Keratinocyte (primary cell): ENCODE measurements around the gene STARD5. TPM values are rescaled to one million over a fixed set of nuclear protein-coding genes. Genes with fewer than 3 reads are reported as not detected.

ENCODE experiments used
- DNase-seq: peaks from one replicate; pipeline ENCODE4 v3.0.0-alpha.2; 2011; ENCODE audit warnings: low read depth, missing footprints, low spot score
- FAIRE-seq: peaks from 2 replicates; lab custom pipeline; 2011; peaks lifted over from hg19 to GRCh38; lab: Jason Lieb, UNC
- H2AFZ ChIP-seq: 2 replicates; pipeline ENCODE4 v1.6.0; 2012; ENCODE audit warnings: low read length, control low read depth, inconsistent platforms; ENCODE audit not compliant: control insufficient read depth
- H3K27ac ChIP-seq: 2 replicates; pipeline ENCODE4 v1.5.1; 2011; ENCODE audit warnings: low read length; ENCODE audit not compliant: control insufficient read depth, insufficient read depth
- H3K27me3 ChIP-seq: 3 replicates; pipeline ENCODE4 v1.6.0; 2011; ENCODE audit warnings: low read length; ENCODE audit not compliant: control insufficient read depth, insufficient read depth; ENCODE audit errors: extremely low read depth
- H3K36me3 ChIP-seq, 2 experiments: 2 replicates in 1 of 2; 3 replicates in 1 of 2; pipeline ENCODE4 v1.5.1; 2011; ENCODE audit warnings: low read length in 2 of 2, mild to moderate bottlenecking in 1 of 2; ENCODE audit not compliant: control insufficient read depth in 2 of 2, insufficient read depth in 2 of 2; ENCODE audit errors: extremely low read depth in 1 of 2
- H3K4me1 ChIP-seq: 3 replicates; pipeline ENCODE4 v1.5.1; 2011; ENCODE audit warnings: low read length; ENCODE audit not compliant: control insufficient read depth, insufficient read depth; ENCODE audit errors: extremely low read depth
- H3K4me2 ChIP-seq: 3 replicates; pipeline ENCODE4 v1.6.0; 2011; ENCODE audit warnings: low read depth, low read length; ENCODE audit not compliant: control insufficient read depth, insufficient read depth; ENCODE audit errors: extremely low read depth
- H3K4me3 ChIP-seq, 3 experiments: fragments of 200-600 bp in 1 of 3; sonication (generic) in 1 of 3; 2 replicates in 2 of 3; 3 replicates in 1 of 3; pipeline ENCODE4 v1.5.1; 2011 to 2016; ENCODE audit warnings: low read length in 3 of 3, mild to moderate bottlenecking in 3 of 3, control low read depth in 2 of 3, inconsistent platforms in 1 of 3, low read depth in 1 of 3, mixed read lengths in 1 of 3, mixed run types in 1 of 3, moderate library complexity in 1 of 3; ENCODE audit not compliant: control insufficient read depth in 2 of 3, insufficient read depth in 2 of 3; ENCODE audit errors: extremely low read depth in 1 of 3
- H3K79me2 ChIP-seq: 2 replicates; pipeline ENCODE4 v1.6.0; 2012; ENCODE audit warnings: low read length; ENCODE audit not compliant: control insufficient read depth, insufficient read depth
- H3K9ac ChIP-seq: 3 replicates; pipeline ENCODE4 v1.6.0; 2011; ENCODE audit warnings: low read length; ENCODE audit not compliant: control insufficient read depth, insufficient read depth; ENCODE audit errors: extremely low read depth
- H3K9me1 ChIP-seq: 3 replicates; pipeline ENCODE4 v1.6.0; 2011; ENCODE audit warnings: low read length; ENCODE audit not compliant: control insufficient read depth, insufficient read depth; ENCODE audit errors: extremely low read depth
- H3K9me3 ChIP-seq: 2 replicates; pipeline ENCODE4 v1.5.1; 2012; ENCODE audit warnings: low read depth, low read length; ENCODE audit not compliant: control insufficient read depth
- H4K20me1 ChIP-seq: 3 replicates; pipeline ENCODE4 v1.6.0; 2011; ENCODE audit warnings: low read length; ENCODE audit not compliant: control insufficient read depth, insufficient read depth; ENCODE audit errors: extremely low read depth
- CTCF ChIP-seq, 3 experiments: IDR thresholded peaks in 1 of 3; conservative IDR thresholded peaks in 1 of 3; optimal IDR thresholded peaks in 1 of 3; 2 replicates in 2 of 3; 3 replicates in 1 of 3; pipeline versions ENCODE3 to v1.5.1; 2011; ENCODE audit warnings: low read length in 3 of 3, mild to moderate bottlenecking in 3 of 3, moderate library complexity in 2 of 3, control low read depth in 1 of 3, inconsistent platforms in 1 of 3; ENCODE audit not compliant: insufficient read depth in 2 of 3; ENCODE audit errors: extremely low read depth in 1 of 3
- EZH2 ChIP-seq: IDR thresholded peaks from one replicate; pipeline ENCODE4 v1.6.1; 2012; ENCODE audit warnings: inconsistent platforms, mild to moderate bottlenecking, low read length, moderate library complexity
- dilution Hi-C: fragments of 300-500 bp; cut with MboI; formaldehyde crosslinking; loops from one replicate; pipeline ENCODE4 v1.7.0; 2020; ENCODE audit warnings: low sequenced_read_pairs; ENCODE audit not compliant: extremely low pct_ligation_motif_present
- polyA plus RNA-seq, 5 experiments: library from polyadenylated mRNA; depleted of rRNA in 3 of 5; stranded (reverse) in 3 of 5; stranded (forward) in 1 of 5; unstranded in 1 of 5; fragments of >200 nt; gene quantifications; 1 replicate in 1 of 5; 2 replicates in 3 of 5; 3 replicates in 1 of 5; pipeline versions ENCODE4 v1.2.1 to v1.2.3, GENCODE V29; 2011 to 2012; ENCODE audit warnings: missing spikeins in 2 of 5, low read depth in 1 of 5, low replicate concordance in 1 of 5

Gene STARD5
- polyA plus RNA-seq, 1 donor (not counting 4 experiments of a cell fraction or from before 2014, with no cell fraction given): 38.8 TPM

- H3K4me2 ChIP-seq: no peak overlapping the region
- H3K27me3 ChIP-seq: no peaks in the 10 kb centered on the region
- no peak for TF ChIP-seq CTCF (optimal IDR thresholded peaks at IDR 0.05 in 1 of 3, IDR thresholded peaks at IDR 0.05 in 1 of 3, conservative IDR thresholded peaks at IDR 0.05 in 1 of 3; ENCODE audit: extremely low read depth in 1 of 3, insufficient read depth in 2 of 3, low read length in 3 of 3)
- no peak for TF ChIP-seq EZH2
- no peak for DNase-seq
- H4K20me1 ChIP-seq: no peaks in the 10 kb centered on the region
- dilution Hi-C loops: no loop called here
- no peaks in the 10 kb centered on the region for H3K36me3 ChIP-seq
- H3K27ac ChIP-seq: no peak overlapping the region
- H3K79me2 ChIP-seq: no peaks in the 10 kb centered on the region
- no peaks in the 10 kb centered on the region for H3K4me1 ChIP-seq
- H3K9ac ChIP-seq: no peak overlapping the region
- no peak overlapping the region for H3K4me3 ChIP-seq
- FAIRE-seq: no peak
- H2AFZ ChIP-seq: no peak overlapping the region
- H3K9me3 ChIP-seq: no peaks in the 10 kb centered on the region
- no peaks in the 10 kb centered on the region for H3K9me1 ChIP-seq
Observed at GRCh38 chr15:81356252-81356651, 32.3 kb upstream of the STARD5 start.

- TF ChIP-seq CTCF (optimal IDR thresholded peaks at IDR 0.05 in 1 of 3, IDR thresholded peaks at IDR 0.05 in 1 of 3, conservative IDR thresholded peaks at IDR 0.05 in 1 of 3; ENCODE audit: extremely low read depth in 1 of 3, insufficient read depth in 2 of 3, low read length in 3 of 3): no peak
- TF ChIP-seq EZH2: no peak
- FAIRE-seq (no peak), DNase-seq (no peak)
- Histone ChIP-seq H2AFZ (no peak overlapping the region), H3K27me3 (no peaks in the 10 kb centered on the region), H3K36me3 (no peaks in the 10 kb centered on the region), H3K9me3 (no peaks in the 10 kb centered on the region), H4K20me1 (no peaks in the 10 kb centered on the region), H3K4me3 (no peak overlapping the region), H3K79me2 (no peaks in the 10 kb centered on the region), H3K4me2 (no peak overlapping the region), H3K9me1 (no peaks in the 10 kb centered on the region), H3K27ac (no peak overlapping the region), H3K9ac (no peak overlapping the region), H3K4me1 (no peaks in the 10 kb centered on the region)
- dilution Hi-C loops: no loop called here
Observed at GRCh38 chr15:81351651-81352050, 27.7 kb upstream of the STARD5 start.
